ENCODE results near the gene MTFP1. TPM values are rescaled to one million over a fixed set of nuclear protein-coding genes. Genes with fewer than 3 reads are reported as not detected.
"Not testable (repeated sequence)": the region's sequence is repeated elsewhere in the genome, so short reads cannot be mapped to it uniquely, and the experiment has no call there.

MTFP1 gene
- total RNA-seq, 2 experiments from 2014 or later: 50.5 to 54.5 TPM

DNA sequence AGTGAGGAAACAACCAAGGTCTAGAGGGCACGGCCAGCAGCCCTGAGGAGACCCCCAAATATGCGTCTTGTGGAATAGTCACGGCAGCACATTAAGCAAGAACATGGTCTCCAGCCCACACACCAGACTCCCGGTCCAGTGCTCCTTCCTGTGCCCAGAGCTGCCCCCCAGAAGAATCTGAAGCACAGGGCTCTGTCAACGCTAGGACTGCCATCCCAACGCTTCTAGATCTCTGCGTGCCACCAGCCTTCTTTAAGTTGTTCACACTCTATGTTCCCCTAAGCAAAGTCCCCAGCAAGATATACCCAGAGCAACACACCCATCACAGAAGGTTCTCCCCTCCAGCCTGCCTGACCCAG, 32.3 kb upstream of the MTFP1 start:
- Mint-ChIP-seq H3K9me3 (peaks cover 3% of the 10 kb centered on the region), H3K36me3 (no peaks in the 10 kb centered on the region), H3K4me1 (ENCODE audit: low read depth) (peaks cover 34% of the 10 kb centered on the region), H3K27ac (no peak overlapping the region), H3K27me3 (no peaks in the 10 kb centered on the region), H3K4me3 (no peak overlapping the region)
- CTCF ChIA-PET: interaction anchor here (0.7 to 7.1 kb wide), 5 partner anchors 31 to 105 kb away, joined by 3 to 98 read pairs (median 7); partner anchors contain the start of gene MTFP1
- DNase-seq: no peak
- POLR2A ChIA-PET: no interaction called here
- intact Hi-C loops (cut with micrococcal nuclease): loop anchor here (5.0 to 10.0 kb wide), 2 partner anchors 212 to 286 kb away; partner anchors contain the start of gene TCN2

DNA sequence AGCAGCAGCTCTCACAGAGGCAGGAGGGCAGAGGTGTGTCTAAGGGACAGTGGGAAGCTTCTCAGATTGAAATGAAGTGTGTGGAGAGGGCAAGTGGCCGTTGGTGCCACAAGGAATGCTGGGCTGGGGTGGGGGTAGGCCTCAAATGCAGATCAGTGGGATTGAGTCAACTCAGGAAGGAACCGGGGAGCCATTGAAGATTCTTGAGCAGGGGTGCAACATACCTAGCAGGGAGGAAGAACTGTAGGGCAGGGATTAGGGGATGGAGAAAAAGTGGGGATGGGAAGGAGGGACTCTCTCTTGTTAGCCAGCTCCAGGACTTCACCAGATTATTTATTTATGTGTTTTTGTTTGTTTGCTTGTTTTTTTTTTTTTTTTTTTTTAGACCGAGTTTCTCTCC, 31.7 kb upstream of the MTFP1 start:
- ChIA-PET POLR2A (no interaction called here), CTCF (interaction anchor here (0.7 to 7.1 kb wide), 4 partner anchors 31 to 106 kb away, joined by 3 to 98 read pairs (median 36); partner anchors contain the start of gene MTFP1)
- no peak overlapping the region for H3K4me3 Mint-ChIP-seq
- intact Hi-C loops (cut with micrococcal nuclease): loop anchor here (5.0 to 10.0 kb wide), 2 partner anchors 211 to 287 kb away; partner anchors contain the start of gene TCN2
- no peak overlapping the region for H3K27ac Mint-ChIP-seq
- H3K36me3 Mint-ChIP-seq: no peaks in the 10 kb centered on the region
- H3K27me3 Mint-ChIP-seq: no peaks in the 10 kb centered on the region
- no peak for DNase-seq
- peaks cover 3% of the 10 kb centered on the region for H3K9me3 Mint-ChIP-seq
- peaks cover 36% of the 10 kb centered on the region for H3K4me1 Mint-ChIP-seq (ENCODE audit: low read depth)

DNA sequence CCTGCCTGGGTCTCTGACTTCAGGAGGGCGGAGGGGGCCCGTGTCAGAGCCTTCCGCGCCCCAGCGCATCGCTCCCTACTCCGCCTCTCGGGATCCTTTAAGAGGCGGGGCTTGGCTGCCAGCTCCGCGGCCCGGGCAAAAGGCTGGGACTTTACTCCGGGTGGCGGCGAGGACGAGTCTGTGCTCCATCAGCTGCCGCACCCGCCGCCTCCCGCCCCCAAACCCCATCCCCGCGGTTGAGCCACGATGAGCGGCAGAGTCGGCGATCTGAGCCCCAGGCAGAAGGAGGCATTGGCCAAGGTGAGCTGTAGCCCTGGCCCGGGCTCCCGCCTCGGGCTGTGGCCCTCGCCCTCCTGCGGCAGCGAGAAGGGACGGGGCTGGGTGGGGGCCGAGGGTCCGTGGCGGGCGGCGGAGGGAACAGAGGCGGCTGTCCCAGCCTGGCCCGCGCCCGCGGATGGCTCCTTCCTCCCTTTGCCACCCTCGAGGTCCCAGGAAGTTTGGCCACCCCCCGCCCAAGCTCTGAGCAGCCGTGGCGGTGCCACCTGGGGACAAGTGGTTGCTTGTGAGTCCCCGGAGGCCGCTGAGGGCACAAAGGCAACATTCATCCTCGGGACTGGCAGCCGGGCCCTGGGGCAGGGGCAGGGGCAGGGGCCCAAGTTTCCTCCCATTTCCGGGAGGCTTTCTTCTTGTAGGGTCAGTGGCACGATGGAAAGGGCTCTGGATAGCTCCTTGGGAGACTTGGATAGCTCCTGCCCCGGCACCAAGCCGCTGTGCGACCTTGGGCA, 28.5 kb upstream of the MTFP1 start, which contains the start of gene SEC14L2:
TSS of gene SEC14L2 (plus strand) at position 148 of the 785 bp plus-strand sequence. CDS start at position 247, 99 bp downstream.
- Mint-ChIP-seq H3K27ac (no peak within 1 kb of the TSS), H3K9me3 (no peaks in the 10 kb centered on the region), H3K27me3 (no peaks in the 10 kb centered on the region), H3K36me3 (no peaks in the 10 kb centered on the region), H3K4me1 (ENCODE audit: low read depth) (peaks cover 29% of the 10 kb centered on the region), H3K4me3 (peak within 1 kb of the TSS; percentile 86)
- ChIA-PET POLR2A (interaction anchor here (0.6 to 3.9 kb wide), 6 partner anchors 13 to 125 kb away, joined by 3 to 53 read pairs (median 4); partner anchors contain the start of genes CASTOR1, MTFP1 and SF3A1), CTCF (interaction anchor here (0.7 to 6.6 kb wide), 11 partner anchors 10 to 806 kb away, joined by 3 to 67 read pairs (median 4); partner anchors contain the start of genes CASTOR1, MTFP1 and RNF215)
- intact Hi-C loops (cut with micrococcal nuclease): loop anchor here (5.0 to 10.0 kb wide), 2 partner anchors 208 to 755 kb away; partner anchors contain the start of gene TCN2
- peak; percentile 74 for DNase-seq

DNA sequence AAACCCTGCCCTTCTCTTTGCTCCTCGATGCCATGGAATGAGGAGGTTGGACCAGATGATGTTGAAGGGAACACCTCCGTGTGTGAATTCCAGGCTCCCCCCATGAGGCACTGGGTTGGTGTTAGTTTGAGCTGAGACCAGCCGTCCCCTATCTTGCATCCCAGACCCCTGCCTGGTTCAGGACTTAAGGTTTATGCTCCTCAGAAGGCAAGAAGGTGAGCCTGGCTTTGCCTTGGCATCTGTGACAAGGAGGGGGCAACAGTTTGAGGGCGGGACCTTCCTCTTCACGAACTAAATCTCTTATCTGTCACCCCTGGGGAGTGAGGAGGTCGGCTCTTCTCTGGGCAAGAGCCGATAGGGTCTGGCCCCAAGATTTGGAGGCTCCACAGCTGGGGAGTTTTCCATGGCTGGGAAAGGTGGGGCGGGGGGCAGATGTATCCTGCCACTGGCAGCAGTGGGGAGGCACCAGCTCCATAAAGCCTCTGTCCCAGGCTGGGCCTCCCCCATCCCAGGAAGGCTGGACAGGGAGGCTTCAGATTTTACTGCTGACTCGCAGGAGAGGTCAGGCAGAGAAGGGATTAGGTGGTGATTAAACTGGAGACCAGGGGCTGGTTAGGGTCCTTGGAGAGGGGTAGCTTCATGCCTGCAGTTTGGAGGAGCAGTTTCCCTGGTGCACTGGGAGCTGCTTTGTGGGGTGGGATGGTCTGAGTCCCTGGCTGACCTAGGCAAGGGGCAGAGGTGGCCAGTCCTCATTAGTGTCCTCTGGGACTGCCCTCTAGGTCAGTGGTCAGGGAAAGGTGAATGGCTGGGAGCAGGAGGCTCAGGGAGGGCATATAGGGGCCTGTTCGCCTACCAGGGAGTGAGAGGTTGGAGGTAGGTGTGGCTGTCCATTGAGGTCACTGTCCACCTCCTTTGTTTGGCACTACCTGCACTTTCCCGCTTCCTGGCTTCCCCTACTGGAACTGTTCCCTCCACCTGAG, 27.6 kb upstream of the MTFP1 start:
- Mint-ChIP-seq H3K4me1 (ENCODE audit: low read depth) (peaks cover 26% of the 10 kb centered on the region), H3K9me3 (no peaks in the 10 kb centered on the region), H3K27me3 (no peaks in the 10 kb centered on the region), H3K36me3 (no peaks in the 10 kb centered on the region), H3K27ac (no peak overlapping the region), H3K4me3 (peak overlapping the region; percentile 86)
- intact Hi-C loops (cut with micrococcal nuclease): loop anchor here (5.0 to 10.0 kb wide), 2 partner anchors 207 to 756 kb away; partner anchors contain the start of gene TCN2
- POLR2A ChIA-PET: interaction anchor here (1.2 to 3.9 kb wide), 4 partner anchors 14 to 42 kb away, joined by 3 to 53 read pairs (median 4); partner anchors contain the start of genes MTFP1 and SF3A1
- CTCF ChIA-PET: interaction anchor here (1.0 to 6.6 kb wide), 8 partner anchors 11 to 491 kb away, joined by 3 to 67 read pairs (median 8); partner anchors contain the start of genes CASTOR1, MTFP1 and RNF215
- no peak for DNase-seq

DNA sequence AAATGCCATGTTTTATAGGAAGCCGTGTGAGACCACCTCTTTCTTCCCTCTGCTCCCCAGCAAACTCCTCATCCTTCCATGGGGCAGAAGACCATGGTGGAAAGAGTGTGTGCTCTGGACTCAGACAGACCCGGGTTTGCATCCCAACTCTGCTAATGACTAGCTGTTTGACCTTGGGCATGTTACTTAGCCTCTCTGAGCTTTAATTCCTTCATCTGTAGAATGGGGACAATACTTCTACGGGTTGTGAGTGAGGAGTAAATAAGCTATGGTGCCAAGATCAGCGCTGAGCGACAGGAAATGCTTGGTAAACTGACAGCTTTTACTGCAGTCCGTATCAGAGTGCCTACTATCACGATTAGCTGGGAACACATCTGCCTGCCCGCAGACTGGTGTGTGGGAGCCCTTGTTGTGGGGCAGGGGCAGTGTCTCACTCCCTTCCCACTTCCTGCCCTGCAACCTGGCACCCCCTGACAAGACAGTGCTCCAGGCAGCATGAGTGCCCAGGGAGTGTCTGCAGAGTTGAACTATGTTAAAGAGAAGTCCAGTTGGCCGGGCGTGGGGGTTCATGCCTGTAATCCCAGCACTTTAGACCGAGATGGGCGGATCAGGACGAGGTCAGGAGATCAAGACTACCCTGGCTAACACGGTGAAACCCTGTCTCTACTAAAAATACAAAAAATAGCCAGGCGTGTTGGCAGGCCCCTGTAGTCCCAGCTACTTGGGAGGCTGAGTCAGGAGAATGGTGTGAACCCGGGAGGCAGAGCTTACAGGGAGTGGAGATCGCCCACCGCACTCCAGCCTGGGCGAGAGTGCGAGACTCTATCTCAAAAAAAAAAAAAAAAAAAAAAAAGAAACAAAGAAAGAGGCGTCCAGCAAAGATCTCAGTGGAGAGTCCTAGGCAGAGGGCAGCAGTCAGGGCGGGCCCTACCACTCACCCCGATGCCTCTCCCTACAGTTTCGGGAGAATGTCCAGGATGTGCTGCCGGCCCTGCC, 26.6 kb upstream of the MTFP1 start:
- peak overlapping the region; percentile 3 for H3K4me3 Mint-ChIP-seq
- H3K9me3 Mint-ChIP-seq: no peaks in the 10 kb centered on the region
- peaks cover under 1% of the 10 kb centered on the region for H3K36me3 Mint-ChIP-seq
- intact Hi-C loops (cut with micrococcal nuclease): loop anchor here (5.0 to 10.0 kb wide), 2 partner anchors 206 to 757 kb away; partner anchors contain the start of gene TCN2
- CTCF ChIA-PET: interaction anchor here (0.6 to 6.6 kb wide), 6 partner anchors 9 to 111 kb away, joined by 3 to 67 read pairs (median 6); partner anchors contain the start of genes CASTOR1, MTFP1 and RNF215
- H3K4me1 Mint-ChIP-seq (ENCODE audit: low read depth): peaks cover 26% of the 10 kb centered on the region
- POLR2A ChIA-PET: interaction anchor here (0.6 to 3.9 kb wide), 2 partner anchors 15 to 25 kb away, joined by 3 to 53 read pairs; partner anchors contain the start of gene MTFP1
- DNase-seq: no peak
- H3K27me3 Mint-ChIP-seq: no peaks in the 10 kb centered on the region
- H3K27ac Mint-ChIP-seq: no peak overlapping the region

DNA sequence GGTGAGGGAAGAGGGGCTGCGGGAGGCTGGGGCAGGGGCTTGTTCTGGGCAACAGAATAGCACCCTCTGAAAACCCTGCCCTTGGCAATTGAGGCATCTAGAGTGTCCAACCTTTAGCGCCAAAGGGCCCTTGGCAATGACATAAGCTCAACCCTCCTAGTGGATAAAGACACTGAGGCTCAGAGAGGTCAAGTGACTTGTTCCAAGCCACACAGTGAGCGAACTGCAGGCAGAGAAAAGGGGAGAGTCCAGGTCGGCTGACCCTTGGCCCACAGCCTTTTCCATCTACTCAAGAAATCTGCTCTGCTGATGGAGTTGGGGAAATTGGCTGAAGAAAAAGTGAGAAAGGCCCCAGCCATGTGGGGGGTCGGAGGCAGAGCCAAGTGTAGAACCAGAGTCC, 25.9 kb upstream of the MTFP1 start:
- intact Hi-C loops (cut with micrococcal nuclease): loop anchor here (5.0 to 10.0 kb wide), 2 partner anchors 205 to 757 kb away; partner anchors contain the start of gene TCN2
- ChIA-PET CTCF (no interaction called here), POLR2A (no interaction called here)
- H3K36me3 Mint-ChIP-seq: peaks cover 5% of the 10 kb centered on the region
- peaks cover 26% of the 10 kb centered on the region for H3K4me1 Mint-ChIP-seq (ENCODE audit: low read depth)
- H3K4me3 Mint-ChIP-seq: no peak overlapping the region
- H3K27ac Mint-ChIP-seq: no peak overlapping the region
- H3K27me3 Mint-ChIP-seq: no peaks in the 10 kb centered on the region
- H3K9me3 Mint-ChIP-seq: no peaks in the 10 kb centered on the region
- no peak for DNase-seq

DNA sequence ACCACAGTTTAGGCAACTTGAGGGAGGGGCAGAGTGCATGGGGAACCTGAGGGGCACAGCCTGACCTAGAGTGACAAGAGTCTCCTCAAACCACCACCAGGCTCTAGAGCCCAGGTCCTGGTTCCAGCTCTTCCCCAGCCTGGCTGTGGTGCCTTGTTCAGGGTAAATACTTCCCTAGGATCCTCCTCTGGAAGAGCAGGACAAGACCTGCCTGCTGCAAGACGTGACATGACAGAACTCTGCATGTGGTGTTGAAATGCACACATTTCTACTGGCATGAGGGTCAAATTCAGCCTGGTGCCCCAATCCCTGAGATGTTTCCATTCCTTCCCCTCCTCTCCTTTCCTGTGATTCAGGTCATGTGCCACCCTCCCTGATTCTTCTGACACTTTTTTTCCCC, 25.4 kb upstream of the MTFP1 start:
- no peaks in the 10 kb centered on the region for H3K27me3 Mint-ChIP-seq
- H3K27ac Mint-ChIP-seq: no peak overlapping the region
- H3K9me3 Mint-ChIP-seq: no peaks in the 10 kb centered on the region
- ChIA-PET CTCF (no interaction called here), POLR2A (no interaction called here)
- intact Hi-C loops (cut with micrococcal nuclease): no loop called here
- peaks cover 26% of the 10 kb centered on the region for H3K4me1 Mint-ChIP-seq (ENCODE audit: low read depth)
- no peak overlapping the region for H3K4me3 Mint-ChIP-seq
- peaks cover 5% of the 10 kb centered on the region for H3K36me3 Mint-ChIP-seq
- DNase-seq: no peak

DNA sequence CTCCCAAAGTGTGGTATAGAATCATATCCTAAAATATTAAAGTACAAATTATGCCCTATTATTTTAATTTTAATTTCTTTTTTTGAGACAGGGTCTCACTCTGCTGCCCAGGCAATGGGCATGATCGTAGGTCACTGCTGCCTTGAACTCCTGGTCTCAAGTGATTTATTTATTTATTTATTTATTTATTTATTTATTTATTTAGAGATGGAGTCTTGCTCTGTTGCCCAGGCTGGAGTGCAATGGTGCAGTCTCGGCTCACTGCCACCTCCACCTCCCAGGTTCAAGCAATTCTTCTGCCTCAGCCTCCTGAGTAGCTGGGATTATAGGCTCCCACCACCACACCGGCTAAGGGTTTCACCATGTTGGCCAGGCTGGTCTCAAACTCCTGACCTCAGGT, 24.5 kb upstream of the MTFP1 start:
- H3K27me3 Mint-ChIP-seq; DNase-seq; intact Hi-C loops (cut with micrococcal nuclease); CTCF ChIA-PET; H3K36me3 Mint-ChIP-seq; H3K27ac Mint-ChIP-seq; H3K9me3 Mint-ChIP-seq; H3K4me3 Mint-ChIP-seq; POLR2A ChIA-PET: not testable (repeated sequence)
- peaks cover 25% of the 10 kb centered on the region for H3K4me1 Mint-ChIP-seq (ENCODE audit: low read depth)

DNA sequence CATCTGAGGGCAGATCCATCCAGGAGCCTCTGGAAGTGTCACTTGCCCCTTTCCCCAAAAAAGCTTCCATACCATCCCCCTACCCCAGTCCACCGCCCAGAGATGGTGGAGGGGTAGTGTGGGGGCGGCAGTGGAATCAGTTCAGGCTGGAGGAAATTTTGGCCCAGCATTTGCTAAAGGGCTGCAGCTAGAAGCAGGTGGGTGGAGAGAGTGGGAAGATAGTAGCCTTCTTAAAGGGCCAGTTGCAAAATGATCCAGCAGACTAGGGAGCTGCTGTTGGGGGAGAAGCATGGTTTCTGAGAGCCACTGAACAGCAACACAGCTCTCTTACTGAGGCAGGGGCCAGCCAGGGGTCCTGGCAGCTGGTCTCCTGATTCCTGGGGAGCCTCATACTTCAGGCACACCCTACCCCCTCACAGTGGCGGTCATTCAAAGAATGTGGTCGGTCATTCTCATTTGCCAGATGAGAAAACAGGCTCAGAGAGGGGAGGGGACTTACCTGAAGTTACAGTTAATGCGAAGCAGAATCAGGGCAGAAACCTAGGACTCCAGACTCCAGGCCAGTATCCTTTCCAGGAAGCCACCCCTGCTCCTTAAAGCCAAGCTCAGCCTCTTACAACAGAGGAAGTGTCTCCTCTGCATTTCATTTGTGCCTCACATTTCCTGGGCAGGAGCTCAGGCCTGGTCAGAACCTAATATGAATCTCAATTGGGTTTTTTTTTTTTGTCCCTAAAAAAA, 23.4 kb upstream of the MTFP1 start:
- DNase-seq: no peak
- Mint-ChIP-seq H3K27ac (no peak overlapping the region), H3K4me3 (no peak overlapping the region), H3K9me3 (no peaks in the 10 kb centered on the region), H3K4me1 (ENCODE audit: low read depth) (peaks cover 18% of the 10 kb centered on the region), H3K36me3 (peaks cover 8% of the 10 kb centered on the region), H3K27me3 (no peaks in the 10 kb centered on the region)
- intact Hi-C loops (cut with micrococcal nuclease): no loop called here
- ChIA-PET CTCF (interaction anchor here (0.9 to 1.7 kb wide), 3 partner anchors 12 to 114 kb away, joined by 3 to 7 read pairs (median 3); no protein-coding TSS in a partner anchor), POLR2A (interaction anchor here (0.6 to 1.3 kb wide), 5 partner anchors 8 to 40 kb away, joined by 3 to 4 read pairs (median 4); no protein-coding TSS in a partner anchor)

DNA sequence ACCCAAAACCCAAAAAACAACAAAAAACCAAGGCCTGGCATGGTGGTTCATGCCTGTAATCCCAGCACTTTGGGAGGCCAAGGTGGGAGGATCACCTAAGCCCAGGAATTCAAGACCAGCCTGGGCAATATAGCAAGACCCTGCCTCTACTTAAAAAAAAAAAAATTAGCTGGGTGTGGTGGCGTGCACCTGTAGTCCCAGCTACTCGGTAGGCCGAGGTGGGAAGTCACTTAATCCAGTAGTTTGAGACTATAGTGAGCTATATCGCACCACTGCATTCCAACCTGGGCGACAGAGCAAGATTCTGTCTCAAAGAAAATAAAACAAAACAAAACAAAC, 22.8 kb upstream of the MTFP1 start:
- POLR2A ChIA-PET: interaction anchor here (0.6 to 1.3 kb wide), 5 partner anchors 8 to 24 kb away, joined by 3 to 4 read pairs (median 4); no protein-coding TSS in a partner anchor
- H3K27ac Mint-ChIP-seq; H3K9me3 Mint-ChIP-seq; H3K36me3 Mint-ChIP-seq; H3K4me3 Mint-ChIP-seq; intact Hi-C loops (cut with micrococcal nuclease); DNase-seq; H3K27me3 Mint-ChIP-seq: not testable (repeated sequence)
- CTCF ChIA-PET: interaction anchor here (1.7 kb wide), 1 partner anchor 115 kb away, joined by 7 read pairs; no protein-coding TSS in a partner anchor
- peaks cover 14% of the 10 kb centered on the region for H3K4me1 Mint-ChIP-seq (ENCODE audit: low read depth)

All from activated CD4-positive, alpha-beta memory T cell treated with anti-CD3 and anti-CD28 coated beads for 36 hours (primary cell).